SK-N-MC (cell line): ENCODE data around the gene FAM13A.

Experiments used
- DNase-seq: peaks from one replicate; pipeline ENCODE4 v3.0.0-alpha.2; 2011; ENCODE audit warnings: low read depth, low spot score
- H3K27ac ChIP-seq: fragments of 200-600 bp; sonication (generic); 2 replicates; pipeline ENCODE4 v1.5.1; 2016; ENCODE audit warnings: mixed run types
- H3K36me3 ChIP-seq: fragments of 200-600 bp; sonication (generic); 2 replicates; pipeline ENCODE4 v1.6.1; 2017; ENCODE audit warnings: antibody characterized with exemption, low read length, mixed read lengths; ENCODE audit not compliant: insufficient read depth
- H3K4me3 ChIP-seq: fragments of 200-600 bp; sonication (generic); 2 replicates; pipeline ENCODE4 v1.5.1; 2016
- H3K9ac ChIP-seq: fragments of 200-600 bp; sonication (generic); 2 replicates; pipeline ENCODE4 v1.8.0; 2017; ENCODE audit warnings: mixed run types, mixed read lengths; ENCODE audit not compliant: insufficient read length
- H3K9me3 ChIP-seq: fragments of 200-600 bp; sonication (generic); 2 replicates; pipeline ENCODE4 v1.6.1; 2017; ENCODE audit warnings: low read depth, mild to moderate bottlenecking, antibody characterized with exemption, low read length, moderate library complexity, mixed read lengths
- EZH2 ChIP-seq: fragments of 200-600 bp; sonication (generic); IDR thresholded peaks from one replicate; pipeline ENCODE4 v1.6.1; 2017; ENCODE audit warnings: antibody characterized with exemption
- FOXP2 ChIP-seq: optimal IDR thresholded peaks from 2 replicates; pipeline ENCODE3; 2011; ENCODE audit warnings: mild to moderate bottlenecking, moderate library complexity; ENCODE audit not compliant: insufficient read depth; ENCODE audit errors: extremely low read length, control extremely low read depth
- POLR2AphosphoS5 ChIP-seq: IDR thresholded peaks from 2 replicates; pipeline ENCODE4 v1.6.1; 2012; ENCODE audit warnings: mild to moderate bottlenecking, low read depth, low read length, borderline replicate concordance

FAM13A gene

GRCh38 chr4:88791274-88791673 lies 265.7 kb downstream of the FAM13A start:
- Histone ChIP-seq H3K9ac (no peak overlapping the region), H3K36me3 (peaks cover 4% of the 10 kb centered on the region; the same call in 1 of the 2 replicates), H3K4me3 (no peak overlapping the region), H3K9me3 (no peaks in the 10 kb centered on the region), H3K27ac (no peak overlapping the region)
- no peak for TF ChIP-seq EZH2
- no peak for TF ChIP-seq POLR2AphosphoS5
- no peak for TF ChIP-seq FOXP2
- DNase-seq = no peak

DNA sequence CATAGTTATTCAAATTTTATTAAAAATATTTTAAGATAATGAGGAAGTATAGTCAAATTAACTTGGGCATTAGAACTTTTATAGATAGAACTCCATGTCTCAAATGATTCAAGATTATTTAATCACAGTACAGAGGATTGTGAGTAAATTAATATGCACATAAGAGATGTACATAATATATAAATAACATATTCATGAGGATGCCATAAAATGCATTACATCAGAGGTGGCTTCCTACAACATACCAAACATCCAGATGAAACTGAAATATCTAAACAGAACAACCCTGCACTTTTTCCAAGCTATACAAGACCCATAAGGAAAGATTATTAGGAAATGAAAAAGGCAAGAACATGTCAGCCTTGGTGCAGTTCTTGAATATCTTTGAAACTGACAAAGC lies 268.1 kb downstream of the FAM13A start:
- H3K36me3 ChIP-seq = peaks cover 4% of the 10 kb centered on the region; the same call in 1 of the 2 replicates
- TF ChIP-seq FOXP2 = no peak
- TF ChIP-seq EZH2 = no peak
- TF ChIP-seq POLR2AphosphoS5 = no peak
- no peak for DNase-seq
- H3K27ac ChIP-seq = no peak overlapping the region
- H3K9me3 ChIP-seq = no peaks in the 10 kb centered on the region
- H3K9ac ChIP-seq = no peak overlapping the region
- no peak overlapping the region for H3K4me3 ChIP-seq

DNA sequence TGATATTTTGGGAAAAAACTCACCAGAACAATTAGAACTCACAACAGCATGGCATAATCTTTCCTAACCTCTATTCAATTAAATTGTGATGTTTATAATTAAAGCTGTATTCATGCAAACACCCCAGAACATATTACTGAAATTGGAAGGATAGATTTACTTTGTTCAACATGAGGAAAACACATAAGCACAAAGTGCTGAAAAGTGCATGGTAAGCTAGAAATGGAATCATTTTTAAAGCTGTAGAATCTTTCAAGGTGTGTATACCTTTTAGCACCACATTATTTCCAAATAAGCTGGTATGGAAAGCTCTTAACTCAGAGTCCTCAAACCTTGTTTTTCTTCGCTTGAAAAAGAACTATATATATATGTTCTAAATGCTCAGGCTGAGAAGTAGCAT lies 268.6 kb downstream of the FAM13A start:
- Histone ChIP-seq H3K9me3 (no peaks in the 10 kb centered on the region), H3K27ac (no peak overlapping the region), H3K9ac (no peak overlapping the region), H3K4me3 (no peak overlapping the region), H3K36me3 (peaks cover 4% of the 10 kb centered on the region; the same call in 1 of the 2 replicates)
- no peak for DNase-seq
- TF ChIP-seq EZH2 = no peak
- TF ChIP-seq POLR2AphosphoS5 = no peak
- no peak for TF ChIP-seq FOXP2

DNA sequence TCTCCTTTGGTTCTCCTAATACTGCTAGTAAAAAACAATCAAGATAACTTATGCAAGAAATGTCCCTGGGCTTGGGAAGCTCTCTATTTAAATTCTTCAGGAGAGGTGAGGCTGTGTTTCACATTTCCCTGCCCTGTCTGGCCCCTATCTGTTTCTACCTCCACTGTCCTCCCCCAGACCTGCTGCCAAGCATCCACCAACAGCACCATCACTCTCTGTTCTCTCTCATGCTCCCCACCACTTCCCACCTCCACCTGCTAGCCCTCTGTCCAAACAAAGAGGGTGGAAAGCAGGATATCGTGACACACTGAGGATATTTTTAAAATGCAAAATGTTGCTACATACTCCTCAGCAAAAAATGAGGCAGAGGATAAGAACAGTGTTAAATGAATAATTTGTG lies 271.0 kb downstream of the FAM13A start:
- no peak overlapping the region for H3K4me3 ChIP-seq
- no peak overlapping the region for H3K27ac ChIP-seq
- DNase-seq = no peak
- no peak for TF ChIP-seq POLR2AphosphoS5
- no peak for TF ChIP-seq EZH2
- no peak for TF ChIP-seq FOXP2
- H3K9ac ChIP-seq = no peak overlapping the region
- no peaks in the 10 kb centered on the region for H3K9me3 ChIP-seq
- peaks cover 4% of the 10 kb centered on the region; the same call in 1 of the 2 replicates for H3K36me3 ChIP-seq

- TF ChIP-seq FOXP2 = no peak
- TF ChIP-seq EZH2 = no peak
- no peak for TF ChIP-seq POLR2AphosphoS5
- Histone ChIP-seq H3K36me3 (peaks cover 7% of the 10 kb centered on the region; the same call in 1 of the 2 replicates), H3K27ac (peak overlapping the region; percentile 98), H3K4me3 (peak overlapping the region; percentile 68), H3K9ac (peak overlapping the region; percentile 64), H3K9me3 (no peaks in the 10 kb centered on the region)
- no peak for DNase-seq
Measured at GRCh38 chr4:88780389-88780788, 276.6 kb downstream of the FAM13A start.

DNA sequence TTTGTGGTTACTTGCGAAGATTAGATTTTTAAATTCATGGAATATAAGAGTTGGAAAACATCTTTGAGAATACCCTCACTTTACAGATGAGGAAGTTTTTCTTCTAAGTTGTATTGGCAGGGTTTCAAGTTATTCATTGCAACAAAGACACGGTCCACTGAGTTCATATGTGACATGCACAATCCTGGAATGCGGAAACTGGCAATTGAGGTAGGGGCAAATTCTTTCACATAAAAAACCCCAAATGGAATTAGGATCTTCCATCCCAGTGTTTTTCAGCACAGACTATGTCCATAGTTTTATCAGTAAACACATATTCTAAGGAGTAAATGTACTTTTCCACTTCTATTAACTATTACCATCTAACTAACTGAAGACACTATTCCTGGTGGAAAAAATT lies 277.6 kb downstream of the FAM13A start:
- DNase-seq = peak; percentile 79
- Histone ChIP-seq H3K9me3 (no peaks in the 10 kb centered on the region), H3K9ac (peak overlapping the region; percentile 64), H3K27ac (peak overlapping the region; percentile 98), H3K4me3 (peak overlapping the region; percentile 68), H3K36me3 (0 out of 2 replicates have a peak, but pooled peaks cover 7% of the 10 kb centered on the region)
- TF ChIP-seq EZH2 (no peak), POLR2AphosphoS5 (no peak; the same call in 1 of the 2 replicates), FOXP2 (no peak)

DNA sequence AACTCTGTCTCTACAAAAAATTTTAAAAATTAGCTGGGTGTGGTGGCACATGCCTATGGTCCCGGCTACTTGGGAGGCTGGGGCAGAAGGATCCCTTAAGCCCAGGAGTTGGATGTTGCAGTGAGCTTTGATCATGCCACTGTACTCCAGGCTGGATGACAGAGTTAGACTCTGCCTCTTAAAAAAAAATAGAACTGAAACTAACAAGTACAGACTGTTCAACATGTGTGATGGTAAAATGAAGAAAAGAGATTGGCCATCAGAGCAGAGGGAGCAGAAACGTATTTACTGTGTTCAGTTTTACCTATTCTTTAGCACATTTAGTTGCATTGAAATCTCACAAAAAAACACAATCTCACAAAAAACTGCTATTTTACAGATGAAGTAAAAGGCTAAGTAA lies 281.5 kb downstream of the FAM13A start:
- no peak overlapping the region for H3K27ac ChIP-seq
- no peak overlapping the region for H3K4me3 ChIP-seq
- no peak overlapping the region for H3K9ac ChIP-seq
- no peaks in the 10 kb centered on the region for H3K9me3 ChIP-seq
- 0 out of 2 replicates have a peak, but pooled peaks cover 7% of the 10 kb centered on the region for H3K36me3 ChIP-seq
- DNase-seq = no peak
- TF ChIP-seq POLR2AphosphoS5 (no peak), EZH2 (no peak), FOXP2 (no peak)

DNA sequence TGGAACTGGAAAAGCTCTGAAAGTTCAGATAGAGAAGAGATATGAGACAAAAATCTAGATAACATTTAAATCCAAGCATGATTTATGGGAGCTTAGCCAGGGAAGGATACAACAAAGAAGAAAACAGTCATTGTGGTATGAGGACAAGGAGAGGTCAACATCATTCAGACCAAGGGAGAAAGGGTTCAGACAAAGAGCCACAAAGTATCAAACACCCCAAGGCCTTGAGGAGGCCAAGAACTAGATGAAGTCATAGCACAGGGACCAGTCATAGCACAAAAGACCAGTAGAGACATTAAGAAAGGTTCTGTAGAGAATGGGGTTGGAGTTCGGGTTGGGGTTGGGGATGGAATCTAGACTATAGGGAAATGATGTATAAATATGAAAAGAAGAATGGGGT lies 282.0 kb downstream of the FAM13A start:
- H3K9me3 ChIP-seq = no peaks in the 10 kb centered on the region
- DNase-seq = no peak
- TF ChIP-seq POLR2AphosphoS5 (no peak), FOXP2 (no peak), EZH2 (no peak)

GRCh38 chr4:88771883-88772450 lies 285.0 kb downstream of the FAM13A start:
- no peaks in the 10 kb centered on the region for H3K9me3 ChIP-seq
- H3K27ac ChIP-seq = no peak overlapping the region
- no peaks in the 10 kb centered on the region for H3K36me3 ChIP-seq
- no peak overlapping the region for H3K4me3 ChIP-seq
- no peak overlapping the region for H3K9ac ChIP-seq
- DNase-seq = no peak
- no peak for TF ChIP-seq POLR2AphosphoS5
- TF ChIP-seq EZH2 = no peak
- TF ChIP-seq FOXP2 = no peak

More for the DNA sequence above, 282.0 kb downstream of the FAM13A start:
- Histone ChIP-seq H3K36me3 (0 out of 2 replicates have a peak, but pooled peaks cover 7% of the 10 kb centered on the region), H3K27ac (no peak overlapping the region), H3K4me3 (no peak overlapping the region), H3K9ac (no peak overlapping the region)
